Muscle layer of colon (tissue), 2 donors: ENCODE results near the gene CFL1.
"Not testable (repeated sequence)": the region's sequence is repeated elsewhere in the genome, so short reads cannot be mapped to it uniquely, and the experiment has no call there.

Experiments used
- H3K27ac ChIP-seq: one replicate; pipeline ENCODE4 v1.7.0; 2013; ENCODE audit warnings: low read depth, mild to moderate bottlenecking, low read length, moderate library complexity
- H3K27me3 ChIP-seq, 2 donors: one replicate each; pipeline ENCODE4 v1.7.0; 2013; ENCODE audit warnings: low read length in 2 of 2, mild to moderate bottlenecking in 2 of 2; ENCODE audit not compliant: insufficient read depth in 2 of 2, control insufficient read depth in 1 of 2
- H3K36me3 ChIP-seq: one replicate; pipeline ENCODE4 v1.7.0; 2013; ENCODE audit warnings: mild to moderate bottlenecking, low read length; ENCODE audit not compliant: insufficient read depth
- H3K4me1 ChIP-seq: one replicate; pipeline ENCODE4 v1.7.0; 2013; ENCODE audit warnings: mild to moderate bottlenecking, low read length; ENCODE audit not compliant: insufficient read depth
- H3K4me3 ChIP-seq, 2 donors: one replicate each; pipeline ENCODE4 v1.7.0; 2013; ENCODE audit warnings: low read length in 2 of 2, low read depth in 1 of 2, mild to moderate bottlenecking in 1 of 2, moderate library complexity in 1 of 2
- H3K9ac ChIP-seq: one replicate; pipeline ENCODE4 v1.7.0; 2013; ENCODE audit warnings: low read length
- H3K9me3 ChIP-seq: one replicate; pipeline ENCODE4 v1.7.0; 2013; ENCODE audit warnings: mild to moderate bottlenecking, low read length
- donor health status: abdominal sarcoma.
- donor health status: Adenocarcinoma of cecum.

Gene CFL1

DNA sequence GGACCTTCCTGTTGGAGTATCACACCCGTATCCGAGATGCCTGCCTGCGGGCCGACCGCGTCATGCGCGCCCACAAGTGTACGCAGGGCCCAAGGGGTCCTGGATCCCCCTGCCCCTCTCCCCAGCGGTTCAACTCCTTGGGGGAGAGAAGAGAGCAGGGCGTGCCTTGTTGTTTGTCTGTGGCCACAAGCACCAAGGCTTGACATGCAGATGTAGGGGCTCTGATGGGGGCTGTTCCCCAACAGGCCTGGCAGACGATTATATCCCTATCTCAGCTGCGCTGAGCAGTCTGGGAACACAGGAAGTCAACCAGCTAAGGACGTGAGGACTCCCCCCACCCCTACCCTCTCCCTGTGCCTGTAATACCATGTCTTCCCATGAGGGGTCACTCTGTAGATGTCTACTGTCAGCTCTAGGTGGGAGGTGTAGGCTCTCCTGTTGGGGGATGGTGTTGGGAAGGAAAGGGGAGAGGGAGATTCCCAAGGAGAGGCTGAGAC lies 6.8 kb downstream of the CFL1 start:
- H3K4me1 ChIP-seq = peaks cover 18% of the 10 kb centered on the region
- H3K27me3 ChIP-seq = no peaks in the 10 kb centered on the region
- H3K9ac ChIP-seq = no peak overlapping the region
- H3K4me3 ChIP-seq = no peak overlapping the region
- no peaks in the 10 kb centered on the region for H3K9me3 ChIP-seq
- peaks cover 55% of the 10 kb centered on the region for H3K36me3 ChIP-seq
- H3K27ac ChIP-seq = no peak overlapping the region

GRCh38 chr11:65850217-65851082 lies 7.5 kb downstream of the CFL1 start:
- peaks cover 12% of the 10 kb centered on the region for H3K4me1 ChIP-seq
- H3K9me3 ChIP-seq = no peaks in the 10 kb centered on the region
- H3K27ac ChIP-seq = no peak overlapping the region
- no peak overlapping the region for H3K4me3 ChIP-seq
- H3K36me3 ChIP-seq = peaks cover 48% of the 10 kb centered on the region
- no peaks in the 10 kb centered on the region for H3K27me3 ChIP-seq
- no peak overlapping the region for H3K9ac ChIP-seq

DNA sequence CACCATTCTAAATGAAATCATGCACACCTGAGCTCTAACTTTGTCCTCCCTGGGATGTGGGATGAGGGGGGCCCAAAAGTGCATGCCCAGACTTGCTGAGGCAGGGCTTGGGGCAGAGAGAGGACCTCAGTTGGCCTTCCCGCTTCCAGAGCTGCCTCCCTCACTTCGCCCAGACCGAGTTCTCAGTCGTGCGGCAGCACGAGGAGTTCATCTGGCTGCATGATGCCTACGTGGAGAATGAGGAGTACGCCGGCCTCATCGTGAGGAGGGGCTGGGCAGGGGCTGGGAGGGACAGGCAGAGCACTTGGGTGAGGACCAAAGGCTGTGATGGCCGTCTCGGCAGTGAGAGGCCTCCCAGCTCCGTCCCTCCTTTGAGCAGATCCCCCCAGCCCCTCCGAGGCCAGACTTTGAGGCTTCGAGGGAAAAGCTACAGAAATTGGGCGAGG lies 8.2 kb downstream of the CFL1 start:
- H3K27ac ChIP-seq = no peak overlapping the region
- no peak overlapping the region for H3K4me3 ChIP-seq
- no peak overlapping the region for H3K9ac ChIP-seq
- H3K27me3 ChIP-seq = no peaks in the 10 kb centered on the region
- H3K9me3 ChIP-seq = no peaks in the 10 kb centered on the region
- H3K36me3 ChIP-seq = peaks cover 42% of the 10 kb centered on the region
- H3K4me1 ChIP-seq = peaks cover 8% of the 10 kb centered on the region

- Histone ChIP-seq H3K9me3 (no peaks in the 10 kb centered on the region), H3K4me1 (peaks cover 4% of the 10 kb centered on the region), H3K27me3 (no peaks in the 10 kb centered on the region), H3K9ac (no peak overlapping the region), H3K36me3 (peaks cover 37% of the 10 kb centered on the region), H3K27ac (no peak overlapping the region), H3K4me3 (no peak overlapping the region)
Measured at GRCh38 chr11:65849366-65849765, 8.6 kb downstream of the CFL1 start.

- peaks cover 31% of the 10 kb centered on the region for H3K36me3 ChIP-seq
- not testable (repeated sequence) for H3K27ac ChIP-seq, H3K9ac ChIP-seq, H3K9me3 ChIP-seq, H3K4me3 ChIP-seq, H3K4me1 ChIP-seq, H3K27me3 ChIP-seq
Measured at GRCh38 chr11:65848693-65849092, 9.3 kb downstream of the CFL1 start.

- Histone ChIP-seq H3K36me3 (peaks cover 21% of the 10 kb centered on the region), H3K9me3 (no peaks in the 10 kb centered on the region), H3K27ac (no peak overlapping the region), H3K4me3 (no peak overlapping the region), H3K4me1 (no peaks in the 10 kb centered on the region), H3K9ac (no peak overlapping the region), H3K27me3 (no peaks in the 10 kb centered on the region)
Measured at GRCh38 chr11:65847746-65848145, 10.2 kb downstream of the CFL1 start.

- H3K36me3 ChIP-seq = no peaks in the 10 kb centered on the region
- no peaks in the 10 kb centered on the region for H3K9me3 ChIP-seq
- H3K4me1 ChIP-seq = no peaks in the 10 kb centered on the region
- no peak overlapping the region for H3K4me3 ChIP-seq
- H3K27ac ChIP-seq = no peak overlapping the region
- H3K9ac ChIP-seq = no peak overlapping the region
- H3K27me3 ChIP-seq = no peaks in the 10 kb centered on the region
Measured at GRCh38 chr11:65844231-65844872, 13.6 kb downstream of the CFL1 start.

- no peaks in the 10 kb centered on the region for H3K36me3 ChIP-seq
- no peaks in the 10 kb centered on the region for H3K4me1 ChIP-seq
- no peak overlapping the region for H3K9ac ChIP-seq
- H3K4me3 ChIP-seq = no peak overlapping the region
- no peaks in the 10 kb centered on the region for H3K9me3 ChIP-seq
- no peak overlapping the region for H3K27ac ChIP-seq
- H3K27me3 ChIP-seq = no peaks in the 10 kb centered on the region
Measured at GRCh38 chr11:65843811-65844210, 14.2 kb downstream of the CFL1 start.

DNA sequence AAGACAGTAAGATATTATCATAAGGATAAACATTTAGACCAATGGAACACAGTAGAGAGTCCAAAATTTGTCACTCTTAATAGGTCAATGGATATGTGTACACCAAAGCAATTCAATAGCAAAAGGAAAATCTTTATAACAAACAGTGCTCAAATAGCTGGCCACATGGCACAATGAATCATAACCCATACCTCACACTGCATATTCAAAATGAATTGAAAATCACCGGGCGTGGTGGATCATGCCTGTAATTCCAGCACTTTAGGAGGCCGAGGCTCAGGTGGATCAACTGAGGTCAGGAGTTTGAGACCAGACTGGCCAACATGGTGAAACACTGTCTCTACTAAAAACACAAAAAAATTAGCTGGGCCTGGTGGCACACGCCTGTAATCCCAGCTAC lies 15.8 kb downstream of the CFL1 start:
- Histone ChIP-seq H3K27ac (no peak overlapping the region), H3K4me1 (no peaks in the 10 kb centered on the region), H3K4me3 (no peak overlapping the region), H3K9me3 (no peaks in the 10 kb centered on the region), H3K9ac (no peak overlapping the region), H3K27me3 (no peaks in the 10 kb centered on the region), H3K36me3 (no peaks in the 10 kb centered on the region)

DNA sequence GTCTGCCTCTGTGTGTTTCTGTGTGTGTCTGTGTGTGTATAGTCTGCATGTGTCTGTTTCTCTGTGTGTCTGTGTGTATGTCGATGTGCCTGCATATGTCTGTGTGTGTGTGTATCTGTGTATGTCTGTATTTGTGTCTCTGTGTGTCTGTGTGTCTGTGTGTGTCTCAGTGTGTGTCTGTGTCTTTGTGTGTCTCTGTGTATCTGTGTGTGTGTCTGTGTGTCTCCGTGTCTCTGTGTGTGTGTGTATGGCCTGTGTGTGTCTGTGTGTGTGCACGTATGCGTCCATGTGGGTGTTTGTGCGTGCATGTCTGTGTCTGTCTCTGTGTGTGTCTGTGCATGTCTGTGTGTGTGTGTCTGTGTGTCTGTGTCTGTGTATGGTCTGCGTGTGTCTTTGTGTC lies 23.8 kb downstream of the CFL1 start:
- Histone ChIP-seq H3K9ac (no peak overlapping the region), H3K4me1 (peaks cover 15% of the 10 kb centered on the region), H3K9me3 (no peaks in the 10 kb centered on the region), H3K27me3 (no peaks in the 10 kb centered on the region), H3K4me3 (peak overlapping the region; percentile 65 to 76), H3K36me3 (no peaks in the 10 kb centered on the region), H3K27ac (no peak overlapping the region)

DNA sequence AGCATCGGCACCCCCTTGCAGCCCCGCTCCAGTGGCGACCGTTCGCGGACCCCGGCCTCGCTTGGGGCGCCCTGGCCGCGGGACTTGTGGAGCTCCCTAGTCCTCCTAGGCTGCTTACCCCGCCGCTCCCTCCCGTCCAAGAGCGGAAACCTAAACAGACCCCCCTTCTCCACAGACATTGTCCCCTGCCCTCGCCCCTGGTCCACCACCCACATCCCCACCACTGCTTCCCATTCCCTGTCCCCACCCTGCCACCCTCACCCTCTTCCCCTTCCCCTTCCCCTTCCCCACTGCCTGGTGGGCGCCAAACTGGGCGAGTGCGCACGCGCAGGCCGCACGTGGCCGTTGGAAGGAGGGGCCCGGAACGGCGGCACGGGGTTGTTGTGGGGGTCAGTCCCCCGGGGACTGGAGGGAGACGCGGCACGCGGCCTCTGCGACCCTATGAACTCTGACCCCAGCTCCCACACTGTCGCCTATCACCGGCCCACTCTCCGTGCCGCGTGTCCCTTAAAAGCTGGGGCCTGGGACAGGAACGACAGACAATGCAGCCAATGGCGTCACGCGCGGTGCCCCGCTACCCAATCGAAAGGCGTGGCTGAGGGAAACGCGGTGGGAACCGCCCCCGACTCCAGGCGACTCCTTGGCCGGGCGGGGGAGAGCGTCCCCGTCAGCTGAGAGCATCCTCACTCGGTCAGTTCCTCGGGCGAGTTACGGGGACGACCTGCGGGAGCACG lies 24.5 kb downstream of the CFL1 start, which contains the start of gene SNX32:
TSS of gene SNX32 (plus strand) at position 667 of the 734 bp plus-strand sequence. CDS start 103 bp downstream, outside the sequence.
- Histone ChIP-seq H3K4me3 (peak within 1 kb of the TSS; percentile 65 to 76), H3K27ac (peak within 1 kb of the TSS; percentile 48), H3K9me3 (no peaks in the 10 kb centered on the region), H3K9ac (peak within 1 kb of the TSS; percentile 15), H3K36me3 (no peaks in the 10 kb centered on the region), H3K27me3 (no peaks in the 10 kb centered on the region), H3K4me1 (peaks cover 15% of the 10 kb centered on the region)
